Astrocyte (in vitro differentiated cells and primary cell): ENCODE measurements around the gene ABHD2. TPM values are rescaled to one million over a fixed set of nuclear protein-coding genes. Genes with fewer than 3 reads are reported as not detected.
A peak's percentile ranks its signal among the peaks of the same experiment; 100 is the strongest.

Experiments
- DNase-seq: peaks from one replicate; pipeline ENCODE4 v3.0.0-alpha.2; 2010; ENCODE audit warnings: low read depth
- FAIRE-seq: peaks from 2 replicates; lab custom pipeline; 2011; peaks lifted over from hg19 to GRCh38; lab: Jason Lieb, UNC
- H2AFZ ChIP-seq: 2 replicates; pipeline ENCODE4 v1.6.0; 2012; ENCODE audit warnings: low read depth, low read length, inconsistent platforms
- H3K27ac ChIP-seq: 2 replicates; pipeline ENCODE4 v1.5.1; 2011; ENCODE audit warnings: low read depth, low read length, inconsistent platforms
- H3K27me3 ChIP-seq: 2 replicates; pipeline ENCODE4 v1.6.0; 2011; ENCODE audit warnings: low read length, inconsistent platforms; ENCODE audit not compliant: insufficient read depth
- H3K36me3 ChIP-seq: 2 replicates; pipeline ENCODE4 v1.5.1; 2011; ENCODE audit warnings: low read length, inconsistent platforms; ENCODE audit not compliant: insufficient read depth
- H3K4me1 ChIP-seq: 2 replicates; pipeline ENCODE4 v1.5.1; 2011; ENCODE audit warnings: low read length, inconsistent platforms; ENCODE audit not compliant: insufficient read depth
- H3K4me2 ChIP-seq: 2 replicates; pipeline ENCODE4 v1.6.0; 2012; ENCODE audit warnings: low read length, inconsistent platforms
- H3K4me3 ChIP-seq: 2 replicates; pipeline ENCODE4 v1.5.1; 2011; ENCODE audit warnings: low read depth, mild to moderate bottlenecking, low read length, inconsistent platforms; ENCODE audit not compliant: insufficient read depth
- H3K79me2 ChIP-seq: 2 replicates; pipeline ENCODE4 v1.6.0; 2012; ENCODE audit warnings: mild to moderate bottlenecking, low read length, inconsistent platforms; ENCODE audit not compliant: insufficient read depth
- H3K9ac ChIP-seq: 2 replicates; pipeline ENCODE4 v1.6.0; 2012; ENCODE audit warnings: mild to moderate bottlenecking, low read length, inconsistent platforms
- H3K9me3 ChIP-seq: 2 replicates; pipeline ENCODE4 v1.5.1; 2012; ENCODE audit warnings: low read depth, mild to moderate bottlenecking, low read length, inconsistent platforms; ENCODE audit not compliant: insufficient read depth
- H4K20me1 ChIP-seq: 2 replicates; pipeline ENCODE4 v1.6.0; 2012; ENCODE audit warnings: low read length, inconsistent platforms; ENCODE audit not compliant: insufficient read depth
- H3K27ac Mint-ChIP-seq: one replicate; pipeline ENCODE4 v1.8.0; 2021; ENCODE audit warnings: mild to moderate bottlenecking, mixed read lengths; ENCODE audit not compliant: unreplicated experiment
- H3K27me3 Mint-ChIP-seq: one replicate; pipeline ENCODE4 v1.8.0; 2021; ENCODE audit warnings: low read depth, mixed read lengths; ENCODE audit not compliant: unreplicated experiment
- H3K36me3 Mint-ChIP-seq: one replicate; pipeline ENCODE4 v1.8.0; 2021; ENCODE audit warnings: low read depth, mixed read lengths; ENCODE audit not compliant: unreplicated experiment
- H3K4me1 Mint-ChIP-seq: one replicate; pipeline ENCODE4 v1.8.0; 2021; ENCODE audit warnings: low read depth, mixed read lengths; ENCODE audit not compliant: unreplicated experiment
- H3K4me3 Mint-ChIP-seq: one replicate; pipeline ENCODE4 v1.8.0; 2021; ENCODE audit warnings: mild to moderate bottlenecking, moderate library complexity, mixed read lengths; ENCODE audit not compliant: unreplicated experiment
- H3K9me3 Mint-ChIP-seq: one replicate; pipeline ENCODE4 v1.8.0; 2021; ENCODE audit warnings: mild to moderate bottlenecking, mixed read lengths; ENCODE audit not compliant: unreplicated experiment
- CTCF ChIP-seq: IDR thresholded peaks from 2 replicates; pipeline ENCODE4 v1.5.1; 2011; ENCODE audit warnings: low read depth, mild to moderate bottlenecking, inconsistent platforms, low read length, moderate library complexity; ENCODE audit not compliant: insufficient read depth
- EZH2 ChIP-seq: IDR thresholded peaks from 2 replicates; pipeline ENCODE4 v1.6.1; 2012; ENCODE audit warnings: mild to moderate bottlenecking, low read length, inconsistent platforms; ENCODE audit not compliant: insufficient read depth
- total RNA-seq: library from RNA; stranded (reverse); gene quantifications from 2 replicates; pipeline ENCODE4 v1.2.1, GENCODE V29; 2021

The ABHD2 gene
- total RNA-seq, 1 donor from 2014 or later: 41.3 TPM

- FAIRE-seq (no peak), DNase-seq (no peak)
- Histone ChIP-seq H3K27me3 (no peaks in the 10 kb centered on the region), H3K36me3 (peaks cover 4% of the 10 kb centered on the region), H3K4me3 (no peak overlapping the region), H4K20me1 (no peaks in the 10 kb centered on the region), H3K4me1 (peaks cover 34% of the 10 kb centered on the region), H3K9me3 (no peaks in the 10 kb centered on the region), H2AFZ (no peak overlapping the region), H3K79me2 (peaks cover 64% of the 10 kb centered on the region), H3K9ac (no peak overlapping the region), H3K27ac (peak overlapping the region; percentile 97), H3K4me2 (no peak overlapping the region)
- Mint-ChIP-seq H3K36me3 (peaks cover 5% of the 10 kb centered on the region), H3K4me1 (peaks cover 42% of the 10 kb centered on the region), H3K4me3 (no peak overlapping the region), H3K9me3 (no peaks in the 10 kb centered on the region), H3K27ac (no peak overlapping the region), H3K27me3 (no peaks in the 10 kb centered on the region)
- TF ChIP-seq EZH2 (no peak), CTCF (no peak)
Observed at GRCh38 chr15:89106200-89106599, 17.9 kb downstream of the ABHD2 start.

GRCh38 chr15:89107984-89108383 is 19.7 kb downstream of the ABHD2 start:
- H3K27me3 Mint-ChIP-seq: no peaks in the 10 kb centered on the region

More at GRCh38 chr15:89107984-89108383, 19.7 kb downstream of the ABHD2 start:
- H3K4me3 ChIP-seq: no peak overlapping the region
- H3K4me1 Mint-ChIP-seq: peaks cover 33% of the 10 kb centered on the region
- H3K27me3 ChIP-seq: no peaks in the 10 kb centered on the region
- H3K9me3 Mint-ChIP-seq: no peaks in the 10 kb centered on the region
- no peak for DNase-seq
- H3K36me3 ChIP-seq: peaks cover 2% of the 10 kb centered on the region
- TF ChIP-seq EZH2 (no peak), CTCF (no peak)
- H3K27ac Mint-ChIP-seq: peak overlapping the region; percentile 34
- H3K27ac ChIP-seq: no peak overlapping the region
- H3K9ac ChIP-seq: no peak overlapping the region
- H2AFZ ChIP-seq: no peak overlapping the region
- no peak for FAIRE-seq
- no peak overlapping the region for H3K4me3 Mint-ChIP-seq
- H3K4me2 ChIP-seq: no peak overlapping the region
- peaks cover 29% of the 10 kb centered on the region for H3K4me1 ChIP-seq
- H3K79me2 ChIP-seq: peaks cover 58% of the 10 kb centered on the region
- H4K20me1 ChIP-seq: peaks cover 5% of the 10 kb centered on the region
- peaks cover 5% of the 10 kb centered on the region for H3K36me3 Mint-ChIP-seq
- no peaks in the 10 kb centered on the region for H3K9me3 ChIP-seq
